Kidney epithelial cell (primary cell): ENCODE data around the gene CHST15. TPM values are rescaled to one million over a fixed set of nuclear protein-coding genes. Genes with fewer than 3 reads are reported as not detected.
A peak's percentile ranks its signal among the peaks of the same experiment; 100 is the strongest.

Source experiments
- DNase-seq: peaks from one replicate; pipeline ENCODE4 v3.0.0-alpha.2; 2010; ENCODE audit warnings: low read depth
- H3K27me3 ChIP-seq: 2 replicates; pipeline ENCODE4 v1.6.0; 2011; ENCODE audit warnings: low read length; ENCODE audit not compliant: control insufficient read depth, insufficient read depth
- H3K36me3 ChIP-seq: 2 replicates; pipeline ENCODE4 v1.5.1; 2011; ENCODE audit warnings: low read length; ENCODE audit not compliant: control insufficient read depth, insufficient read depth
- H3K4me3 ChIP-seq: 2 replicates; pipeline ENCODE4 v1.5.1; 2011; ENCODE audit warnings: low read depth, mild to moderate bottlenecking, control low read depth, low read length
- total RNA-seq: library from RNA; depleted of rRNA; stranded (reverse); fragments of >200 nt; gene quantifications from 2 replicates; pipeline ENCODE4 v1.2.3, GENCODE V29; 2015
- TF ChIP-seq, protein P1 (sequence below): IDR thresholded peaks from 2 replicates; pipeline ENCODE4 v1.5.1; 2011; ENCODE audit warnings: mild to moderate bottlenecking, moderate library complexity, low read length, control low read depth, inconsistent platforms; ENCODE audit not compliant: insufficient read depth, poor library complexity, severe bottlenecking

Gene CHST15
- total RNA-seq, 1 donor from 2014 or later = 18.1 TPM

- no peak for DNase-seq
- Histone ChIP-seq H3K27me3 (peaks cover 32% of the 10 kb centered on the region), H3K36me3 (no peaks in the 10 kb centered on the region), H3K4me3 (no peak overlapping the region)
- TF ChIP-seq, protein P1, sequence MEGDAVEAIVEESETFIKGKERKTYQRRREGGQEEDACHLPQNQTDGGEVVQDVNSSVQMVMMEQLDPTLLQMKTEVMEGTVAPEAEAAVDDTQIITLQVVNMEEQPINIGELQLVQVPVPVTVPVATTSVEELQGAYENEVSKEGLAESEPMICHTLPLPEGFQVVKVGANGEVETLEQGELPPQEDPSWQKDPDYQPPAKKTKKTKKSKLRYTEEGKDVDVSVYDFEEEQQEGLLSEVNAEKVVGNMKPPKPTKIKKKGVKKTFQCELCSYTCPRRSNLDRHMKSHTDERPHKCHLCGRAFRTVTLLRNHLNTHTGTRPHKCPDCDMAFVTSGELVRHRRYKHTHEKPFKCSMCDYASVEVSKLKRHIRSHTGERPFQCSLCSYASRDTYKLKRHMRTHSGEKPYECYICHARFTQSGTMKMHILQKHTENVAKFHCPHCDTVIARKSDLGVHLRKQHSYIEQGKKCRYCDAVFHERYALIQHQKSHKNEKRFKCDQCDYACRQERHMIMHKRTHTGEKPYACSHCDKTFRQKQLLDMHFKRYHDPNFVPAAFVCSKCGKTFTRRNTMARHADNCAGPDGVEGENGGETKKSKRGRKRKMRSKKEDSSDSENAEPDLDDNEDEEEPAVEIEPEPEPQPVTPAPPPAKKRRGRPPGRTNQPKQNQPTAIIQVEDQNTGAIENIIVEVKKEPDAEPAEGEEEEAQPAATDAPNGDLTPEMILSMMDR = no peak
These were observed 119.0 kb downstream of the CHST15 start for GRCh38 chr10:123974406-123974805.

GRCh38 chr10:123972481-123973401, 120.7 kb downstream of the CHST15 start:
- Histone ChIP-seq H3K4me3 (no peak overlapping the region), H3K36me3 (no peaks in the 10 kb centered on the region), H3K27me3 (peaks cover 43% of the 10 kb centered on the region)
- TF ChIP-seq, protein P1 = no peak
- DNase-seq = no peak

GRCh38 chr10:123970927-123971286, 122.5 kb downstream of the CHST15 start:
- Histone ChIP-seq H3K36me3 (no peaks in the 10 kb centered on the region), H3K27me3 (peaks cover 49% of the 10 kb centered on the region)
- DNase-seq = no peak

GRCh38 chr10:123970207-123970926, 123.0 kb downstream of the CHST15 start:
- Histone ChIP-seq H3K36me3 (no peaks in the 10 kb centered on the region), H3K4me3 (no peak overlapping the region), H3K27me3 (peaks cover 54% of the 10 kb centered on the region)
- TF ChIP-seq, protein P1 = no peak
- DNase-seq = no peak

More at GRCh38 chr10:123970927-123971286, 122.5 kb downstream of the CHST15 start:
- no peak overlapping the region for H3K4me3 ChIP-seq
- TF ChIP-seq, protein P1 = no peak

DNA sequence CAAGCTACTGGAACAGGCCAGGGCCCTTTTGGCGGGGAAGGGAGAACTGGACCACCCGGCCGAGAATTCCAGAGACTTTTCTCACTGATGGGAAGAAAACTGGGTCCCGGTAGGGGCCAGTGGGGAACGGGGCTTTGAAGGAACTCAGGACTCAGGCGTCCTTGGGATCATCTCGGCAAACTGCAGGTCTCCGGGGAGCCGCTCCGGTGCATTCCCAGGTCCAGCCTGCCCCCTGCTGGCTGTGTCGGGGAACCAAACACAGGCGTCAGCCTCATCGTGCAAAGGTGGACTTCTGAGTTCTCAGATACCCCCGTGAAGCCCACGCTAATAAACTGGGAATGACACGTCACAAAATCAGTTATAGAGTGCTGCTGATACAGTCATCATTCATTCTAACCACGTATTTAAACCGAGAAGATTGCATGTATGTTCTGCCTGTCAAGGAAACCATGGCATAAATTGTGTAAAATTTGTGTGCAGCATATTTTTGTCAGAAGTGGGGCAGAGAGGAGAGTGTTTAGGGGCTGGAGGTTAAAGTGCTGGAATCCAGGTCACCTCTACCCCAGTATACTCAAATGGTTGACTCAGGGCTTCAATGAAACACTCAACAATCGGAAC, 125.7 kb downstream of the CHST15 start:
- no peak for DNase-seq
- H3K36me3 ChIP-seq = no peaks in the 10 kb centered on the region
- H3K4me3 ChIP-seq = no peak overlapping the region
- TF ChIP-seq, protein P1 = peak; percentile 89
- peaks cover 51% of the 10 kb centered on the region for H3K27me3 ChIP-seq
